Nephron progenitor cell (in vitro differentiated cells): ENCODE measurements around the gene SLC4A4.

Experiments used
- DNase-seq: peaks from one replicate; pipeline ENCODE4 v3.0.0; 2021
- H3K27ac Mint-ChIP-seq: 2 replicates; pipeline ENCODE4 v1.8.0; 2021; ENCODE audit warnings: mild to moderate bottlenecking, moderate library complexity, mixed read lengths
- H3K27me3 Mint-ChIP-seq: 2 replicates; pipeline ENCODE4 v1.8.0; 2021; ENCODE audit warnings: mild to moderate bottlenecking, low read depth, mixed read lengths; ENCODE audit not compliant: poor library complexity
- H3K36me3 Mint-ChIP-seq: 2 replicates; pipeline ENCODE4 v1.8.0; 2021; ENCODE audit warnings: low read depth, mixed read lengths
- H3K4me1 Mint-ChIP-seq: 2 replicates; pipeline ENCODE4 v1.8.0; 2021; ENCODE audit warnings: mixed read lengths
- H3K4me3 Mint-ChIP-seq: 2 replicates; pipeline ENCODE4 v1.8.0; 2021; ENCODE audit warnings: mild to moderate bottlenecking, moderate library complexity, mixed read lengths
- H3K9me3 Mint-ChIP-seq: 2 replicates; pipeline ENCODE4 v1.8.0; 2021; ENCODE audit warnings: mild to moderate bottlenecking, moderate library complexity, mixed read lengths
- TF ChIP-seq, protein P1 (sequence below): fragments of 200-600 bp; sonication (generic); IDR thresholded peaks from 2 replicates; pipeline ENCODE4 v1.5.0; 2021; ENCODE audit warnings: antibody characterized with exemption

The SLC4A4 gene

DNA sequence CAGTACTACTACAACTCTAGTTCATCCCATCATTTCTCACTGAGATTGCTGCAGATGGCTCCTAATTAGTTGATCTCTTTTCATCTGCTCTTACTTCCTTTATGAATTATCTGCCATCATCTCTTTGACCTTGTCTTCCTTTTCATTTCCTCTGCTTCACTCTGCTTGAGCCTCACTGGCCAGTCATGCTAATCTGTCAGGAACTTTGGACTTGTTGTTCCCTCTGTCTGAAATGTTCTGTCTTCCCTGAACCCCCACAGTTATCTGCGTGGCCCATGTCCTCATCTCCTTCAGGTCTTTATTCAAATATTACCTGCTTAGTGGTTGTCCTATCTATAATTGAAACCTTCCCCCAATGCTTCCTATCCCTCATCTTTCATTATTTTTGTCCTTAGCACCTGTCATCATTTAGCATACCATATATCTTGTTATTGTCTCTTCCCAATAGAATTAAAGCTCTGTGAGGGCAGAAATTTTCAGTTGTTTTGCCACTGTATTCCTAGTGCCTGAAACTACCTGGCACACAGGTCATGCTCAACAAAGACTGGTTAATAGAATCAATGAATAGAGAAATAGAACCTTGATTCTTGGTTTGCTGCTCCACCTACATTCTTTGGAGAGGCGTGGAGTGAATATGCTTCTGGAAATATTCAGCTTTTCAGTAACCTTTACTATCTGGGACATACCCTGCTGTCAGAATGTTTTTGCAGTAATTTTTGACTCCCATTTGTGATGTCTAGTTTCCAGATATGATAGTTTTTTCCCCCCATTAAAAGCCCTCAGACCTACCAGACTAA, 5.0 kb downstream of the SLC4A4 start:
- Mint-ChIP-seq H3K27me3 (no peaks in the 10 kb centered on the region), H3K4me1 (peaks cover 21% of the 10 kb centered on the region), H3K36me3 (no peaks in the 10 kb centered on the region), H3K4me3 (no peak overlapping the region), H3K27ac (no peak overlapping the region), H3K9me3 (no peaks in the 10 kb centered on the region)
- DNase-seq, result no peak
- TF ChIP-seq, protein P1, sequence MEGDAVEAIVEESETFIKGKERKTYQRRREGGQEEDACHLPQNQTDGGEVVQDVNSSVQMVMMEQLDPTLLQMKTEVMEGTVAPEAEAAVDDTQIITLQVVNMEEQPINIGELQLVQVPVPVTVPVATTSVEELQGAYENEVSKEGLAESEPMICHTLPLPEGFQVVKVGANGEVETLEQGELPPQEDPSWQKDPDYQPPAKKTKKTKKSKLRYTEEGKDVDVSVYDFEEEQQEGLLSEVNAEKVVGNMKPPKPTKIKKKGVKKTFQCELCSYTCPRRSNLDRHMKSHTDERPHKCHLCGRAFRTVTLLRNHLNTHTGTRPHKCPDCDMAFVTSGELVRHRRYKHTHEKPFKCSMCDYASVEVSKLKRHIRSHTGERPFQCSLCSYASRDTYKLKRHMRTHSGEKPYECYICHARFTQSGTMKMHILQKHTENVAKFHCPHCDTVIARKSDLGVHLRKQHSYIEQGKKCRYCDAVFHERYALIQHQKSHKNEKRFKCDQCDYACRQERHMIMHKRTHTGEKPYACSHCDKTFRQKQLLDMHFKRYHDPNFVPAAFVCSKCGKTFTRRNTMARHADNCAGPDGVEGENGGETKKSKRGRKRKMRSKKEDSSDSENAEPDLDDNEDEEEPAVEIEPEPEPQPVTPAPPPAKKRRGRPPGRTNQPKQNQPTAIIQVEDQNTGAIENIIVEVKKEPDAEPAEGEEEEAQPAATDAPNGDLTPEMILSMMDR, result no peak

DNA sequence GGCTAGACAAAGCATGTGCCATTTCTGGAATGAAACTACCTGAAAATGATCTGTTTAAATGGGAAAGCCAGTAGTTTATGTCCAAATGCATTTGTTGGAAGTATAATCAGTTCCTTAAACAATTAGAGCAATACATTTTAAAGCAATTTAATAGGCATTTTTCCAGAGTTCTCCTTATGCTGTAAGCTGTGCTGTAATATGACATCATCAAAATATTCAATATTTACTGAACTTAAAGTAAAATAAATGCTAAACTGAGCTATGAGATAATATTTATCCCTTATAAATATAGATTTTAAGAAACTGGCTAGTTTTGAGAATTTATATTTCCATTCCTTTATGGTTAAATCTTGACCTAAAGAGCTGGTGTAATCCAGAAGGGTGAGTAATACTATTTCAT, 7.9 kb downstream of the SLC4A4 start:
- no peaks in the 10 kb centered on the region for H3K36me3 Mint-ChIP-seq
- H3K4me3 Mint-ChIP-seq, result no peak overlapping the region
- peaks cover 36% of the 10 kb centered on the region for H3K4me1 Mint-ChIP-seq
- peaks cover 6% of the 10 kb centered on the region for H3K27me3 Mint-ChIP-seq
- DNase-seq, result no peak
- TF ChIP-seq, protein P1, result no peak
- no peak overlapping the region for H3K27ac Mint-ChIP-seq
- no peaks in the 10 kb centered on the region for H3K9me3 Mint-ChIP-seq

DNA sequence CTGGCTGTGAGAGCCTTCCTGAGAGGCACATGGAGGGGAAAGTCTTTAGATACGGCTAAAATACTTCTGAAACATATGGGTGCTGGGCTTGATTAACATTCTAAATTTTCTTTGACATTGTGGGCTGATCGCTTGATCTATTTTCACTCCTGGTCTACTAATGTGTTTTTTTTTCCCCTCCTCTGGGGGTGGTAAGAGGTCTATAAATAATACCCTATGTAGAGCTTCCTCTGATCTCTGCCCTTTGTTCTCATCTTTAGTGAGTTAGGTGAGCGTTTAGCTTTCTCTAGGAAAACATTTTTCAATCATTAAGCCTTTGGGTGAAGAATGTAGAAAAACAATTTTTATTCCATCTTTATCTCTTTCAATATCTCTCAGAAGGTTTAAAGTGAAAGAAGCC, 9.8 kb downstream of the SLC4A4 start:
- no peaks in the 10 kb centered on the region for H3K9me3 Mint-ChIP-seq
- peaks cover 6% of the 10 kb centered on the region for H3K27me3 Mint-ChIP-seq
- H3K27ac Mint-ChIP-seq, result peak overlapping the region; percentile 47
- TF ChIP-seq, protein P1, result no peak
- peaks cover 41% of the 10 kb centered on the region for H3K4me1 Mint-ChIP-seq
- H3K4me3 Mint-ChIP-seq, result no peak overlapping the region
- DNase-seq, result no peak
- H3K36me3 Mint-ChIP-seq, result no peaks in the 10 kb centered on the region

DNA sequence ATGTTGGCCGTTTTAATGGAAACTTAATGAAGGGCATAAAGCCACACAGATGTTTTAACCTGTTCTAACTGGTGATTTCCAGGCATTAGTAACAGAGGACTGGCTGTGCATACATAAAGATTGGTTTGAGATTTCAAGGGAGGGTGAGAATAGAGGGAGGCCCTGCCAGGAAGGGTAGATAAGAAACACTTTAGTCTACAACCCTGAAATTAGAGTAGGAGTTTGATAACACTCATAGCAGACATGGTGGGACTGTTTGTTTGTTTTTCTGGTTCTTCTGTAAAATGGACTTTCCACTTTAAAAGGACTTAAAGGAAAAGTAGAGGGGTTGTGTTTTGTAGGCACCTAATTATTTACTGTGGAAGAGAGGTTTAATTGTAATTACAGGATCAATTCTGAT, 16.2 kb downstream of the SLC4A4 start:
- TF ChIP-seq, protein P1, result no peak
- H3K27ac Mint-ChIP-seq, result peak overlapping the region; percentile 77
- no peaks in the 10 kb centered on the region for H3K36me3 Mint-ChIP-seq
- peaks cover 9% of the 10 kb centered on the region for H3K27me3 Mint-ChIP-seq
- H3K4me3 Mint-ChIP-seq, result no peak overlapping the region
- H3K9me3 Mint-ChIP-seq, result no peaks in the 10 kb centered on the region
- peaks cover 15% of the 10 kb centered on the region for H3K4me1 Mint-ChIP-seq
- no peak for DNase-seq

DNA sequence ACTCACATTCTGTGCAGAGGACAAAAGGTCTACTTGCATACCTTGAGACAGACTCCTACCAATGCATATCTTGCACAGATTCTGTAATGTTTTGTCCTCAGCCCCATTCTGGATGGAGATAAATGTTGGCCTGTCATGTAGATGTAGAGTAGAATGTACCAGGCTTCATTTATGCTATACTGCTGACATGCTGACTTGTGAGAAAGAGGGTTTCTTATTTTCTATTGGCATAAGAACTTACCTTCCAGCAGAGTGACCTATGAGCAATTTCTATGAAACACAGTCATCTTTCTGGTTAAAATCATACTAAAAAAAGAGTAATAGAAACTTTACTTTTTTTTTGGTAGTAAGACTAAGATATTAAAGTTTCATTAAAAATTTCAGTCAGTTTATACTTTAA, 17.2 kb downstream of the SLC4A4 start:
- Mint-ChIP-seq H3K4me3 (no peak overlapping the region), H3K36me3 (no peaks in the 10 kb centered on the region), H3K27me3 (peaks cover 8% of the 10 kb centered on the region), H3K9me3 (no peaks in the 10 kb centered on the region), H3K4me1 (peaks cover 14% of the 10 kb centered on the region), H3K27ac (no peak overlapping the region)
- TF ChIP-seq, protein P1, result no peak
- no peak for DNase-seq
